T-helper 2 cell (primary cell): ENCODE results near the gene SNCB.

Source experiments
- DNase-seq, 5 experiments: peaks; one replicate each; pipeline versions ENCODE4 v3.0.0 to v3.0.0-alpha.2; 2012 to 2022

The SNCB gene

DNA sequence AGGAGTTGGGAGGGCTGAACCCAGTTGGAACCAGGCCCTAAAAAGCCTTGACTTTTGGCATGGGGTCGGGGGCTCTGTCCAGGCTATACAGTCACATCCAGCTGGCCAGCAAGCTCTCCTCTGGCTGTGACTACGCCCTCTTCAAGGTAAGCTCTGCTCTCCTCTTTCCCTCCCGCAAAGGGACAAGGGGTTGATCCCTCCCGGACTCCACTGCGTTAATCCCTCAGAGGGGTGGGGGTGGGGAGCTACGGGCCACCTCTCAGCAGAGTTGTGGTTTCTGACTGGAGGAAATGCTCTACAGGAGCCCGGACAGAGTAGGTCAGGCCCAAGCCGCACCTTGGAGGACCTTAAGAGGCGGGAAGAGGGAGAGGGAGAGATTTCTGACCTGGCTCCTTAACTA lies 14.0 kb upstream of the SNCB start:
- no peak for DNase-seq

DNA sequence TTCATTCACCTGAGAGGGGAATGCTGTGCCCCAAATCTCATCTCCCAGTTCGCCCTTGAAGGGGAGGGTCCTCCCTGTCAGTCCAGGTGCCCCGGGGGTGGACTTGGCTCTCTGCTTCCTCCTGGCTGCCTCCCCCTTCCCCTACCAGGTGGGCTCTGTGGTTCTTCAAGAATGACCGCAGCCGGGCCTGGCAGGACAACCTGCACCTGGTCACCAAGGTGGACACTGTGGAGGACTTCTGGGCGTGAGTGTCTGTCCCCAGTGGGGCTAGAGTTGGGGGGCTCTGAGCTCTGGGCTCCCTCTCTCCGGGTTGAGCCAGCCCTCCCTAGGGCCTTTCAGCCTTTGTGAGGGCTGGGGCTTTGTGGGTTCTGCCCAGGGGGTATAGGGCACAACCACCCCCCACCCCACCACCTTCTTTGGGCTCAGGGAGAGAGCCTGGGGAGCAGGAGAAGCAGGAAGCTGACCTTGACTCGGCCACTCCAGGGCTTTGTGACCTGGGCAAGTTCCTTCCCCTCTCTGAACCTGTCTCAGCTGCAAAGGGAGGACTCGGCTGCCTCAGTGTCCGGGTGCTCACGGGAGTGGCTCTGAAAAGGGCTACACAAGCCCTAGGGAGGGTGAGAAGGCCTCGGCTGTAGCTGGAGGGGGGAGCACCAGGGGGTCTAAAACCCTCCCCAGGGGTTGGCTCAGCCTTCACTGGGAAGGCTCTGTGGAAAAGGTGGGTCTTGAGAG lies 13.3 kb upstream of the SNCB start:
- DNase-seq: no peak

- DNase-seq: no peak
These were observed 12.5 kb upstream of the SNCB start for GRCh38 chr5:176642675-176643490.

- no peak for DNase-seq
These were observed 10.3 kb upstream of the SNCB start for GRCh38 chr5:176640616-176641015.

DNA sequence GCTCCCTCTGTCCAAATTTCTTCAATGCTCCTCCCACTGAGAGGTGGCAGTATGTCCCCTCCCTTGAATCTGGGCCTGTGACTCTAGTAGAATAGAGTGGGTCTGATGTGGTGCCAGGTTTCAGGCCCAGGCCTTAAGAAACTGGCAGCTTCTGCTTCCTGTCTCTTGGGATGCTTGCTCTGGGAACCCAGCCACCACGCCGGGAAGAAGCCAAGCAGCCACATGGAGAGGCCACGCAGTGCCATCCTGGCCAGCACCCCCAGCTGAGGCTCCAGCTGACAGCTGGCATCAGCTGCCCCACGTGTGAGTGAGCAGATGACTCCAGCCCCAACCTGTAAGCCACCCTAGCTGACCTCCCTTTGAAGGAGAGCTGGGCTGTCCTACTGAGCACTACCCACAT lies 9.6 kb upstream of the SNCB start:
- DNase-seq: no peak

- DNase-seq: no peak
These were observed 8.9 kb upstream of the SNCB start for GRCh38 chr5:176639208-176639607.

- DNase-seq: no peak
These were observed 8.1 kb upstream of the SNCB start for GRCh38 chr5:176638437-176638836.

GRCh38 chr5:176637556-176637955 lies 7.2 kb upstream of the SNCB start:
- no peak for DNase-seq

GRCh38 chr5:176636426-176636825 lies 6.1 kb upstream of the SNCB start:
- no peak for DNase-seq

- no peak for DNase-seq
These were observed 3.3 kb upstream of the SNCB start for GRCh38 chr5:176633598-176633997.

GRCh38 chr5:176632745-176633144 lies 2.4 kb upstream of the SNCB start:
- no peak for DNase-seq

DNA sequence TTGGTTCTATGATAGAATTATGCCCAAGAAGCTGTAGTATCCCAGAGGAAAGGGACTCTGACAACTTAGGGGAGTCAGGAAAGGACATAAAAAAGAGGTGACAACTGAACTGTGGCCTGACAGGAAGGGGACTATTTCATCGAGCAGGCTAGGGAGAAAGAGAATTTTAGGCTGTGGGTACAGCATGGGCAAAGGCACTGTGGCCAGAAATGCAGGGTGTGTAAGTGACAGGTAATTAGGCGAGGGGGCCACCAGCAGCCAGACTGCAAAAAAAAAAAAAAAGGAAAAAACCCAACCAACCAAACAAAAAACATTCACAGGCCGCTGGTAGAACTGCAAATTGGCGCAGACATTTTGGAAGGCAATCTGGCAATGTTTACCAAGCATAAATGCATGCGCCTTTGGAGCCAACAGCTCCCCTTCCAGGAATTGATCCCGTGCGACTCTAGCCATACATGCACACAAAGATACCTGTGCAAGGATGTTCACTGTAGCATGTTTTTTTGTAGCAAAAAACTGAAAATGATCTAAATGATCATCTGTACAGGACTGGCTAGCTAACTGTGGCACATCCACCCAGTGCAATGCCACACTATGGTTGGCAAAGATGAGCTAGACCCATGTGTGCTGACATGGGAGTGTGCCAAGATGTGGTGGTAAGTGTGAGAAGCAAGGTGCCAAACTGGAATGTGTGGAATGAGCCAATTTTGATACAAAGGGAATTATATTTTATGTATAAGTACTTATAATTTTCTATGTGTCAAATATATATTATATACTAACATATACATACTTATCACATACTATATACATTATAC lies 1.3 kb upstream of the SNCB start:
- no peak for DNase-seq

DNA sequence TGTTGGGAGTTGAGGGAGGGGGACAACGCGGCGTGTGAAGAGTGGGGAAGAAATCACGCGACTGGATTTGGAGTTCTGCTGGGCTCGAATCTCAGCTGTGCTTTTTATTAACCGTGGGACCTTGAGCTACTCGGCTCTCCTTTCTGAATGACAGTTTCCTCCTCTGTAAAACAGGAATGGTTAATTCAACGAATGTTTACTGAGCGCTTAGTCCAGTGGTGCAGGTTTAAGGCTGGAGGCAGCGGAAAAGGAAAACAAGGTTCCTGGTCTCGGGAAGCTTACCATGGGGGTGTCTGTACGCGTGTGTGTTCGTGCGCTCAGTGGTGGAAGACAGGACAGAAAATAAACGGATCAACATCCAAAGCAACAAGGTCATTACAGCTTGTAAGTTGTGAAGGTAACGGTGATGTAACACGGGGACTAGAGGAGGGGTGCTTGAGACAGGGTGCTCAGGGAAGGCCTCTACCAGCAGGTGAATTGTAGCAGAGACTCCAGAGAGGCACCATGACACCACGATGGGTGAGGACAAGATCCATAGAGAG lies 418 bp upstream of the SNCB start:
- DNase-seq: no peak

- no peak for DNase-seq
These were observed 949 bp downstream of the SNCB start for GRCh38 chr5:176629317-176629852.

DNA sequence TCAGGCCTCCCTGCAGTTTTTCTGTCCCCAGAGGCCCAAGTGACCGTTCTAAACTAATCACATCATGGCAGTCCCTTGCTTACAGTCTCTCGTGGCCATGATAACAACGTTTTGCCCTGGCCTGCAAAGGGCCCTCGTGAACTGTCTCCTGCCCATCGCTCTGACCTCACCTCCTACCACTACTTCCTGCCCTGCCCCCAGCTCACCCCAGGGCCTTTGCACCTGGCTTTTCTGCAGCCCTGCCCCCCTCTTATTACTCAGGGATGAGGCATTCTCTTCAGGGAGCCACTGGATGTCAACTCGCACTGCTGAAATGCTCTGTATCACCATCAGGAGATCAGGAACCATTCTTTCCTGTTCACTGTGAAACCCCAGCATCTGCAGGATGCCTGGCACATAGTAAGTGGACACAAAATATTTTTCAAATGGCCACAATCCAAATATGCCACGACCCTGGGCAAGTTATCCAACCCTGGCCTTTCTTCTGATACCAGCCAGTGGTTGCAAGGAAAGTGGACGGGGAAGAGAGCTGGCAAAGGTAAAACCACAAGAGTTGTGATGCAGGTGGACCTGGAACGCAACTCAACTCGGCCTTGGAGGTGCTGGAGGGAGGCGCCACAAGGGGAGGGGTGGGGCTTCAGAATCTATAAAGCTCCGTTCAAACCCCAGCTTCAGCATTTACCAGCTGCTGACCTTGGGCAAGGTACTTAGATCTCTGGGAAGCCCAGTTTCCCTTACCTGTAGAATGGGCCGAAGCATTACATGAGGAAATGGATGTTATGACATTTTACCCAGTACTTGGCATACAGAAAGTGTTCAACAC lies 1.7 kb downstream of the SNCB start:
- DNase-seq: no peak

- DNase-seq: no peak
These were observed 2.8 kb downstream of the SNCB start for GRCh38 chr5:176627582-176627981.

DNA sequence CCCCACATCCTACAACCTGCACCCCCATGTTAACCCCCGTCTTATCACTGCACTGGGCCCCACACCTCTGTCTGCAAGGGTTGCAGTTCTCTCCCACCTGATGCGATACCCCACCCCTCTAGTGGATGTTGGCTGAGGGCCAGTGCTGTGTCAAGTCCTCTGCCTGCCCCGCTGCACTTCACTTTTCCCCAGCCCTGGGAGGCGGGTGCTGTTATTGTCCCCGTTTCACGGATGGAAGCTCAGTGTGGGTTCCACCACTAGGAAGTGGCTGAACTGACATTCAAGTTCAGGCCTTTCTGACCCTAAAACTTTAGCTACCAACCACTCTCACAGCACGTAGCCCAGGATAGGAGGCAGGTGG lies 3.5 kb downstream of the SNCB start:
- DNase-seq: no peak

DNA sequence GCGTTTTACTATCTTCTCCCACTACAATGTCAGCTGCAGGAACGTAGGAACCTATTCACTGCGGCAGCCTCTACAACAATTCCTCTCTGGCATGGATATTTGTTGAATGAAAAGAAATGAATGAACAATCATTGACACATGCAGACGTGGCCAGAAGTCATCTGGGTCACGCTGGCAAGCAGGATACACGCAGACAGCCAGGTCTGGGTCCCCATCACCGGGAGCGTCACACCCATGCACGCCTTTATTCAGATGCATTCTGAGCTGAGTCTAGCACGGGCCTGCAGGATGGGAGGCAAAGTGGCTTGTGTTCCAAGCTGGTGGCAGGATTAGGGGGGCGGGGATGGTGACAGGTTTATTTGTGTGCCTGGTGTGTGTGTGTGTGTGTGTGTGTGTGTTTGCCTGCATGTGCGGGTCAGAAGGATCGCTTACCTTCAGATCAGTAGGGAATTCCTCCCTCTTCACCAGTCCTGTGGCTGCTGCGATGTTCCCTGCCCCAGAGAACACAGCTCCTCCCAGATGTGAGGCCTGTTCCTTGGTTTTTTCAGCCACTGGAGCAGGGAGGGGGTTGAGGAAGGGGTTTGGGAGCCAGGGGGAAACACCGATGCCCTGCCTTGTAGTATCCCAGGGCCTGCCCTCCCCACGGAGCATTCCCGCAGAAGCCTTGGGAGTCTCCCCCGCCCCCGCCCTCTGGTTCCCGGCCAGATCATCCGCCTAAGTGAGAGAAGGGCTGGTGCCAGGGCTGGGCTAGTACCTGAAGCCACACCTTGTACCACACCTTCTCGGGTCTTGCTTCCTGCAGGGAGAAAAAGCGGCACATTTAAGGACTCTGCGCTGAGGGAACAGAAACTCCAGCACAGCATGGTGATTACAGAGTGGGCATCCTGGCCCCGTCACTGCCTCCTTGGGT lies 4.1 kb downstream of the SNCB start:
- no peak for DNase-seq

- DNase-seq: no peak
These were observed 4.8 kb downstream of the SNCB start for GRCh38 chr5:176625512-176625911.

- DNase-seq: no peak
These were observed 5.4 kb downstream of the SNCB start for GRCh38 chr5:176624938-176625337.

DNA sequence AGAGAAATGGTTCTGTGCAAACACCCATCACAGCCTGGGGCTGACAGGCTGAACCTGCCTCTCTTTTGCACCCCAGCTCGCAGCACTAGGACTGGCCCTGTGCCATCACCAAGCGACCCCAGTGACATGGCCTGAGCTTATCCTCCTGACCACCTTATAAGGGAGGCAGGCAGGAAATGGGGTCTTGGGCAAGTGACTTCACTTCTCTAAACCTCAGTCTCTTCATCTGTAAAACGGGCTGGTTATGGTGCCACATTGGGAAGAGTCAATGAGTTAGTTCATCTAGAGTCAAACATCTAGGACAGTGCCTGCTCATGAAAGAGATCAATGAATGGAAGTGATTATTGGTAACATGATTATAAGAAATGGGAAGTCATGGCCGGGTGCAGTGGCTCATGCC lies 6.2 kb downstream of the SNCB start:
- DNase-seq: no peak
